Stromal cell of bone marrow (primary cell): Measurements from ENCODE around the gene CEMIP2.
"Not testable (repeated sequence)": the region's sequence is repeated elsewhere in the genome, so short reads cannot be mapped to it uniquely, and the experiment has no call there.

Source experiments
- DNase-seq: peaks from one replicate; pipeline ENCODE4 v3.0.0-alpha.2; 2012; ENCODE audit warnings: low read depth

CEMIP2 gene, protein sequence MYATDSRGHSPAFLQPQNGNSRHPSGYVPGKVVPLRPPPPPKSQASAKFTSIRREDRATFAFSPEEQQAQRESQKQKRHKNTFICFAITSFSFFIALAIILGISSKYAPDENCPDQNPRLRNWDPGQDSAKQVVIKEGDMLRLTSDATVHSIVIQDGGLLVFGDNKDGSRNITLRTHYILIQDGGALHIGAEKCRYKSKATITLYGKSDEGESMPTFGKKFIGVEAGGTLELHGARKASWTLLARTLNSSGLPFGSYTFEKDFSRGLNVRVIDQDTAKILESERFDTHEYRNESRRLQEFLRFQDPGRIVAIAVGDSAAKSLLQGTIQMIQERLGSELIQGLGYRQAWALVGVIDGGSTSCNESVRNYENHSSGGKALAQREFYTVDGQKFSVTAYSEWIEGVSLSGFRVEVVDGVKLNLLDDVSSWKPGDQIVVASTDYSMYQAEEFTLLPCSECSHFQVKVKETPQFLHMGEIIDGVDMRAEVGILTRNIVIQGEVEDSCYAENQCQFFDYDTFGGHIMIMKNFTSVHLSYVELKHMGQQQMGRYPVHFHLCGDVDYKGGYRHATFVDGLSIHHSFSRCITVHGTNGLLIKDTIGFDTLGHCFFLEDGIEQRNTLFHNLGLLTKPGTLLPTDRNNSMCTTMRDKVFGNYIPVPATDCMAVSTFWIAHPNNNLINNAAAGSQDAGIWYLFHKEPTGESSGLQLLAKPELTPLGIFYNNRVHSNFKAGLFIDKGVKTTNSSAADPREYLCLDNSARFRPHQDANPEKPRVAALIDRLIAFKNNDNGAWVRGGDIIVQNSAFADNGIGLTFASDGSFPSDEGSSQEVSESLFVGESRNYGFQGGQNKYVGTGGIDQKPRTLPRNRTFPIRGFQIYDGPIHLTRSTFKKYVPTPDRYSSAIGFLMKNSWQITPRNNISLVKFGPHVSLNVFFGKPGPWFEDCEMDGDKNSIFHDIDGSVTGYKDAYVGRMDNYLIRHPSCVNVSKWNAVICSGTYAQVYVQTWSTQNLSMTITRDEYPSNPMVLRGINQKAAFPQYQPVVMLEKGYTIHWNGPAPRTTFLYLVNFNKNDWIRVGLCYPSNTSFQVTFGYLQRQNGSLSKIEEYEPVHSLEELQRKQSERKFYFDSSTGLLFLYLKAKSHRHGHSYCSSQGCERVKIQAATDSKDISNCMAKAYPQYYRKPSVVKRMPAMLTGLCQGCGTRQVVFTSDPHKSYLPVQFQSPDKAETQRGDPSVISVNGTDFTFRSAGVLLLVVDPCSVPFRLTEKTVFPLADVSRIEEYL (N-terminal part only)

DNA sequence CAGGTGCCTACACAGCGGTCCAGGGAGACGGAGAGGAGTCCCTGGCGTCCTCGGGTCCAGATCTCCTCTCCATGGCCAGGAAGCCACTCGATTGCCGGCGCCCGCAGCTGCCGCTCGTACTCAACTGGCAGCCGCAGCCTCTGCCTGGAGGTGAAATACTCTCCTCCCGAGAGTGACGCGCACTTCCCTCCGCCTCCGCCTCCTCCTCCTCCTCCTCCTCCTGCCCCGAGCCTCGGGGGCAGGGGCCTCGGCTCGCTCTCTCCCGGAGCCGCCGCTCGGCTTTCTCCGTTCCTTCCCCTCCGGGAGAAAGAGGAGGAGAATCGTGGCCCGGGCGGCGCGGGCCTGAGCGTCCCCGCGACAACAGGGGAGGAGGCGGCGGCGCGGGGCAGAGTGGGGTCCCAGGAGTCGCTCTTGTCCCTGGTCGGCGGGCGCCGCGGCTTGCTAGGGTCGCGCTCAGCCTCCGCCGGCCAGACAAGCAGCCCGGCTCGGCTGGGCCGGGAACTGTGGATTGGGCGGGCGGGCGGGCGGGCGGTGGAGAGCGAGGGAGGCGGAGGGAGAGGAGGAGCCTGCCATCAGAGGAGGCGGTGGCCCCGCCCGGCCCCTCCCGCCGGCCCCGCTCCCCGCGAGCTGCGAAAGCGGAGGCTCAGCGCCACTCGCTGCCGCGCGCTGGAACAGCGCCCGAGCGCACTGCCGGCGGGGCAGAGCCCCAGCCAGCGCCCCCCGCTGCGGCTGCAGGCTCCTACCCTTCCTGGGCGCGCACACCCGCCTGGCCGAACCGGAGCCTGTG, at the start of gene CEMIP2:
Gene CEMIP2 (minus strand): TSS at position 126 of the 787 bp plus-strand sequence. CDS start 18,140 bp downstream, outside the sequence.
- DNase-seq: peak; percentile 80

DNA sequence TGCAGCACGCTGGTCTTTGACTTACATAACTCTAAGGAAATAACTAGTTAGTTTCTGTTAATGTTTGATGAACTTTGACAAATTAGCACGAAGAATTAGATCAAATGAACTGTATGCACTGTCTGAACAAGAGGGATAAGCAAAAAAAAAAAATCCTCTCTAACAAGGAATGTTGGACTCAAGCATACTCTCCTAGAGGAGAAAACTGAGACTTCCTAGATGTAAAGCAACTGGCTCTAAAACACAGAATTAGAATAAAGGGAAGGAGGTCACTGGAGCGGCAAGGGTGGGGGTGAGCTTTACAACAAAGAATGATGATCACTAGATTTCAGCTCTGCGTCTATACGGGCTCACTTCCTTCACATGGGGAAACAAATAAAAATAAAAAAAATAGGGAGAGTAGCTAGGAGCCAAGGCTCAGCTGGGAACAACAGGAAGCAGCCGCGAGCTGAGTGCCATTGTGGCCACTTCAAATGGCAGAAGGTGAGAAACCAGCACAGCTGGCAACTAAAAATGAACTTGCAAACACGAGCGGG, 48.7 kb upstream of the CEMIP2 start:
- DNase-seq: no peak

DNA sequence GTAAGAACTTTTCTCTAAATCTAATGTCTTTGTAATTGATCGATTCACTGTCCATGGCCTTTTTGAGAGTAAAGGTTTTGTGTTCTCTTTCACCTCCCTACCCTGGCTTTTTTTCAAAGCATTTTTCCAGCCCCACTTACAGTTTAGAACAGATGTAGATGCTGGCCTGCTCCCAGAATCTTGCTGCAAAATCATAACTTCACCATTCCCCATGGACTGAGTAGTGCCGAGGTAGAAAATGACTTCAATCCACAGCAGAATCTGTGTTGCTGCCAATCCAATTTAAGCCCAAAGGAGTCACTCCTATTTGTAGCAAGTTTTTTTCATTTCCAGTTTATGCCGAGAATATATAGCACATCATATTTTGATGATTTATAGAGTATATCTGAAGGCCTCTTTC, 46.5 kb upstream of the CEMIP2 start:
- no peak for DNase-seq

DNA sequence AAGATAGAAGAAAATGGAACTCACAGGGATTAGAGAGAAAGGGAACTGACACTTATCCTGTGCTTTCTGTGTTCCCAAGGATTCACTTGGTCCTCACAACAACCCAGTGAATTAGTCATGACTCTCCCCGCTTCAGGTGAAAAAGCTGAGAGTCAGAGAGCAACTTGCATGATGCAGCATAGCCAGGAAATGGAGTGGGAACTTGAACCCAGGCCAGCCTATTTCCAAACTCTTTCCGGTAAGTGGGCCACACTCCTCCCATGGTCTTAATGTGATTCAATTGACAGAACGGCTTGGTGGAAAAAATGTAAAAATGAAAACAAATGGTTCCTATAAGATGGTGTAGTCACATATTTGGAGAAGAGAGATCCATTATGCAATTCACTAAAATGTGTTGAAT, 45.9 kb upstream of the CEMIP2 start:
- DNase-seq: no peak

DNA sequence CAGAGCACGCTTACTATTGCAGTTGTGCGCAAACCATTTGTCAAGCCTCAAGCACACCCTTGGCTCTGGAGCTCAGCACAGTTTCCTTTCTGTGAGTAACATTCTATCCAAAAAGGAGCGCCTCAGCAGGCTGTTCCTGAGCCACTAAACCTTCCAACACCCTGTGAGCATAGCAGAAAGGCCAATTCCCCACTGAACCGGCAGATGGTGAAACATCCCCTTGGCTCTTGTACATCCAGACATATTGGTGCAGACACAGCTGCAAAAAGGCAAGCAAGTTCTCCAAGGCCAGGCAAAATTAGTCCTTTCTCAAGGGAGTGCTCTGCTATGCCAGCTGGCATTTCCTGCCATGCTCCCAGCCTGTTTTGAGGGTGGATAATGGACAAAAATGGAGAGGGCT, 44.1 kb upstream of the CEMIP2 start:
- DNase-seq: no peak

DNA sequence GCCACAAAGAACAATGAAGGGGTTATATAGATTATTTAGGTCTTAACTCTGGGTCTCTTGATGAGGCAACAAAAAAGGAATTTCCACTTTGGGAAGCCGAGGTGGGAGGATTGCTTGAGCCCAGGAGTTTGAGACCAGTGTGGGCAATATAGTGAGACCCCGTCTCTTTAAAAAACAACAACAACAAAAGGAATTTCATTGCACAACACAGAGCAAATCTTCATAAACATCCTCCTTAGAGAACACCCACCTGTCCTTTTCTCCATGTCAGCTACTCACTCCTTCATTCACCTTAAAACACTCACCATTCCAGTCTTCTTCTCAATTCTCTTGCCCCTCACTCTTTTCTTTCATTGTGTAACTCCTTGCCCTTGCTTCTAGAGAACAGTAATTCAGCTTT, 39.8 kb upstream of the CEMIP2 start:
- DNase-seq: no peak

DNA sequence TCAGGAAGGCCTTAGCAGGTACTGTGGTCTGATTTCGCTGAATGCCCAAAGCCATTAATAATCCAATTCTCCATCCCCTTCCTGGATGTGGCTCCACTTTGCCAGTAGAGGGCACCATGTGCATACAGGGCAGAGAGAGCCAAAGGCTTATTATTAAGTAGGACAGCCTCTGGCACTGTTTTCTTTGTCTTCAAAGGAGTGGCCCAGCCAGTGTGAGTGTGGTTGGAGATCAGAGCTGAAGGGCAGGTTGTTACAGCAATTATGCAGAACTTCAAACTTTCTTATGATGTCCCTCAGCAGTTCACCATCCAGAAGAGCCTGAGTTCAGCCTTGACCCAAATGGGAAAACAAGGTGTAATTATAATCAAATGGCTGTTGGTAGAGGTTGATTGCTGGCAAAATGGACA, 38.6 kb upstream of the CEMIP2 start:
- DNase-seq: peak; percentile 44

DNA sequence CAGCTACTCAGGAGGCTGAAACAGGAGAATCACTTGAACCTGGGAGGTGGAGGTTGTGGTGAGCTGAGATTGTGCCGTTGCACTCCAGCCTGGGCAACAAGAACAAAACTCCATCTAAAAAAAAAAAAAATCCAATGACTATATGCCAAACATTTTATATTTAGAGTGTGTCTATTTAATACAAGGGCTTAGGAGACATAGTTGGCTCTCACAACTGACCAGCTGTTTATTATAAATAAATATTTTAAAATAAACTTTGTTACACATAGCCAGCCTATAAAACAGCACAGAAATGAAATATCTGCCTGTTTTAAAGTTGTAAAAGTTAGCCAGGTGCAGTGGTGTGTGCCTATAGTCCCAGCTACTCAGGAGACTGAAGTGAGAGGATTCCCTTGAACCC, 36.8 kb upstream of the CEMIP2 start:
- DNase-seq: not testable (repeated sequence)

DNA sequence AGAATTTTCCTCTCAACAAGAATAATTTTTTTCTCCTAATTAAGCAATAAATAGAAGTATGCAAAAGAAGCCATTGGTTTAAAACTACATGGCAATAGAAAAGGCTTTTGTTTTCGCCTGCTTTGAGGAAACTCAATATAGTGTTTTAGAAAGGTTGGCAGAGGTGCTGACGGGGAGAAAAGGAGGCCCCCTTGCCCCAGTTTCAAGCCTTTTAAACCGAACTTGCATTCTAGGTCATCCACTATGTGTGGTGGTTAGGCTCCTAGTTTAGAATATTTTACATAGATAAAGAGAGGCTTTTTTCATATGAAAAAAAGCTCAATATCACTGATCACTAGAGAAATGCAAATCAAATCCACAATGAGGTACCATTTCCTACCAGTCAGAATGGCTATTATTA, 33.5 kb upstream of the CEMIP2 start:
- no peak for DNase-seq

DNA sequence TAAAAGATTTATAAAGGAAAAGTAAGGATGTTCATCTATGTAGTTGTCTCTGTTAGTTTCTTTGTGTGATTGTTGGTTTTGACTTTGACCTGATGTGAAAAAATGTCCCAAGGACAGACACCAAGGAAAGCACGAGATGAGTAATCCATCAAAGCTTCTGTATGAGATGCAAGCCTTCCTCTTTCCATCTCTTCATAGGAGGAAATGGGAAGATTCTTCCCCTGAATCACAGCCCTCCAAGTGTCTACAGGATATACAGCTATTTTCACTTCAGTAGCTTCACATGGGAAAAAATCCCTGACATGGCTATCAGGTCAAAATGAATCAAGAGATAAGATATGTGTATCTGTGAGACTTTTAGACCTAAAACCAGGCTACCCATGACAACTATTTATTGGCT, 29.0 kb upstream of the CEMIP2 start:
- DNase-seq: no peak

DNA sequence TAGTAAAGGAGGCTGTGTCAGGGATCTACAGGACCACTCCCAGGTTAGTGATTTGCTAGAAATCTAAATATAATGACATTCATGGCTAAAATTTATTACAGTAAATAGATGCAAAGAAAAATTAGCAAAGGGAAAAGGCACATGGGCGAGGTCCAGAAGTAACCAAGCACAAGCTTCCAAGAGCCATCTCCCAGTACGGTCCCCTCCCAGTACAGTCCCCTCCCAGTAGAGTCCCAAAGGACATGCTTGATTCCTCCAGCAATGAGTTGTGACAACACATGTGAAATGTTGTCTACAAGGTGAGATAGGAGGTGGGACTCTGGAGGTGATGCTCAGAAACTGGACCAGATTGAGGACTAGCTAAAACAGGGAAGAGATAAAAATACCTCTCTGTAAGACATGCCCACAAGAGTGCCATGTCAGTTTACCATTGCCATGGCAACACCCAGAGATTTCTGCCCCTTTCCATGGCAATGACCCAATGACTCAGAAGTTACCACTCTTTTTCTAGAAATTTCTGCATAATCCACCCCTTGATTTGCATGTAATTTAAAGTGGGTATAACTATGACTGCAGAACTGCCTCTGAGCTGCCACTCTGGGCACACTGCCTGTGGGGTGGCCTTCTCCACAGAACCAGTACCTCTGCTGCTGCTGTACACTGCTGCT, 27.9 kb upstream of the CEMIP2 start:
- no peak for DNase-seq

DNA sequence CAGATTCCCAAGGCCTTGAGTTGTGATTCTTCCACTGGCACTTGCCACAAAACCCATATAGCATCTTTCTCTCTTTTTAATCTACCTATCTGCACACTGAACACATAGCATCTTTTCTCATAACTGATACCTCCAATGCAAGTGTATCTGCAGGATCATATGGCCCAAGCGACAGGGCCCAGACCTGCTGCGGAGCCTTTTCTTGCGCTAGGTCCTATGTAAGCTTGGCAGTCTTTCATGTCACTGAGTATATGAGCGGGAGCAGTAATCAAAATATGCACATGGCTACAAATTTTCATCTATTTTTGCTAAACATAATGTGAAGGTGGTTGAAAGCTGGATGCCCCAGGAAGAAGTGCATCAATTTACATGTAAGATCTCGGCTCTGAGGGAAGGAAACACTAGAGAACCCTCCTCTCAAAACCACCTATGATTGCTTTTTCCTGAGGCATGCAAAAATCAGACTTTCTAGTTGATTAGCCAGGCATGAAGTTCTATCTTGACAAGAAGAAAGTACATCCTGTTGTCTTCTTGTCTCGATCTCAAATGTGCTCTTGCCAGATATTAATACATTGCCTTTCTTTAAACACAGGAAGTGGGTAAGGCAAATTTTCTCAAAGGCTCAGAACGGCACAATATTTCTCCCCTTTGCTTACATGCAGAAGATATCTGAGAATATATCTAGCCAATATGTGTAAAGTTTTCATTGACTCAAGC, 26.9 kb upstream of the CEMIP2 start:
- DNase-seq: no peak

DNA sequence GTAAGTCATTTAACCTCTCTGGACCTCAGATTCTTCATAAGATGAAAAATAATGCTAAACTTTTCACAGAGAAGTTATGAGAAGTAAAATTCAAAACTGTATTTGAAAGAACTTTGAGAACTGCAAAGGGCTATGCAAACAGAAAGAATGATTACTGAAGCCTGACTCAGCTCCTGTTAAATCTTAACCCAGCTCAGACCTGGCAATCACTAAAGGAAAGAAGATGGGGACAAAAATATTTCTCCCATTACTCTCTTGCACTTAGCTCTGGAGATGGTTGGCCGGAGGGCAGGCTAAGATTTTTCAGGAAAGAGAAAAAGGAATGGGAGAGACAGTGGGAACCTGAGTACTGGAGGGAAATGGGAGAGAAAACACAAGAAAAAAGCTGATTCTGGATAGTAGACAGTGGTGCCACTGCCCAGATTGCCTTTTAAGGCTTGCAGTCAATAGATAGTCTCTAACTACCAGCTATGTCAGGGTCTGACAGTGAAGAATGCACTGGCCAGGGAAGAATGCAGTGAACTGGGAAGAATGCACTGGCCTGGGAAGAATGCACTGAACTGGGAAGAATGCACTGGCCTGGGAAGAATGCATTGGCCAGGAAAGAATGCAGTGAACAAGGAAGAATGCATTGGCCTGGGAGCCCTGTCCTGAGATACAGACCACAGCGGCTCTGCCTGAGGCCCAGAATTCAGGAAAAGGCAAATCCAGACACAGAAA, 25.2 kb upstream of the CEMIP2 start:
- no peak for DNase-seq

DNA sequence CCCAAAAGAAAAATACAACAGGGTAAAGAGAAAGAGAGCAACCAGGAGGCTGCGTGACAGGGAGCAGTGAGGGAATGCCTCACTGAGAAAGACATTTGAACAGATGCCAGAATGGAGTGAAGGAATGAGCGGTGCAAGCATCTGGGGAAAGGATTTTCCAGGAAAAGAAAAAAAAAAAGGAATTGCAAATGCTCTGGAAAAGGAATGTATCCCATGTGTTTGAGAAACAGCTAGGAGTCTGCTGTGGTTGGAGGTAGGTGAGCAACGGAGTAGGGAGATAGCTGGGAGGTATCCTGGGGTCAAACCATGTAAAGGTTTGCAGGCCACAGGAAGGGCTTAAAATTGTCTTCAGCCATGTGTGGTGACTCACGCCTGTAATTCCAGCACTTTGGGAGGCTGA, 23.6 kb upstream of the CEMIP2 start:
- no peak for DNase-seq

DNA sequence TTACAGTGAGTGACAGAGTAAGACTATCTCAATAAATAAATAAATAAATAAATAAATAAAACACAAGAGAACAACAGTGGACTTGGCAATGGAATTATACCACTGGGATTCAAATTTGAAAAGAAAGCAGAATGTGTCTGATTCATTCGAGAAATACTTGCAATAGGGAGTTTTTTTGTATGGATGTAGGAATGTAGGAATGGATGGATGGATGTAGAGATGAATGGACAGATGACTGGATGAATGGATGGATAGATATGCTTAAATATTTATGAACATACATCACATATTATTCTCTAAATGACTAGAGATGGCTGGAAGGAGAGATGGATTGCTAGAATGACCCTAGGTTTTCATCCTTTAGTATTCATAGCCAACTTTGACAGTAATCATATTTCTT, 22.0 kb upstream of the CEMIP2 start:
- no peak for DNase-seq

DNA sequence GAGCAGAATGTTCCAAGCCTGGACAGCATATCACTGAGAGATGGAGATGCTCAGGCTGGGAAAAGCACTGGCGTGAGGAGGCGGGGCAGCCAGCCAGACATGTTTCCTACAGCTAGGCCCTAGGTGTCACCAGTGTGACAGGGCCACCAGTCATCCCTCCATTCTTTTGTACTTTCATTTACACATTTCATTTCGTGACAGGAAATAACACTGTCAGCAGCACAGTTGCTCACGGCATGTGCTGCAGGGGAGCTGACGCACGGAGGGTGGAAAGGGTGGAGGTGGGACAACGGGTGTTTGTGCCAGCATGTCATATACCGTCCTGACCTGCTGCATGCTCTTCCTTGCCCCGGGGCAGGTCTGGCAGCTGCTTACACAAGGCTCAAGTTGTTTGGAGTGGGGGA, 14.8 kb upstream of the CEMIP2 start:
- no peak for DNase-seq

DNA sequence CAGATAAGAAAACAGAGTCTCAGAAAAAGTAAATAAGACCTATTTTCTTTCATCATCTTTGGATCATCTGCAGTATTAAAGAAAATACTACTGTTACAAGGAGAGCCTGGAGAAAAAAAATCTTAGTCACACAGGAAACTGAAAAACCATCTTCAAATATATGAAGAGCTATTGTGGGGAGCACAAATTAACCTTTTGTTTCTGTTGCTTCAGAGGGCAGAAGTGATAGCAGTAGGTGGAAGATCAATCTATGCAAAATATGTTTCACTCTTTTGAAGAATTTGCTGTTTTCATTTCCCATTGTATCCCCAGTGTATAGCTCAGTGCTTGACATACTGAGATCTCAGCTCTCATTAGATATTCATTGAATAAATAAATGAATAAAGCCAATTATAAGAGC, 13.1 kb upstream of the CEMIP2 start:
- no peak for DNase-seq

DNA sequence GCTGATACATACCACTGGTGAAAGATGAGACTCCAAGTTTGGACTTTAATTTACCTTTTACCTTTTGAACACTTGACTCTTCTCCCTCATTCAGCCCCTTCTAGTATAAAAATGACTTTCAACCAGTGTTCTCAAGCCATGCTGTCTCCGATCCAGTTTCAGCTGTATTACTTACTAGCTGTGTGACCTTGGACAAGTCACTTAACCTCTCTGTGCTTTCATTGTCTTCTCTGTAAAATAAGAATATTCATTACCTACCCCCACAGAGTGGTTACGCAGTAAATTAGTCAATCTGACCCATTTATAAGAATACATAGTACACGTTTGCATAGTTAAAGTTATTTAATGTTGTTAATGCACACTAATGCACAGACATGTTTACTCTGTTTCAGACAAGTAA, 12.6 kb upstream of the CEMIP2 start:
- DNase-seq: no peak

DNA sequence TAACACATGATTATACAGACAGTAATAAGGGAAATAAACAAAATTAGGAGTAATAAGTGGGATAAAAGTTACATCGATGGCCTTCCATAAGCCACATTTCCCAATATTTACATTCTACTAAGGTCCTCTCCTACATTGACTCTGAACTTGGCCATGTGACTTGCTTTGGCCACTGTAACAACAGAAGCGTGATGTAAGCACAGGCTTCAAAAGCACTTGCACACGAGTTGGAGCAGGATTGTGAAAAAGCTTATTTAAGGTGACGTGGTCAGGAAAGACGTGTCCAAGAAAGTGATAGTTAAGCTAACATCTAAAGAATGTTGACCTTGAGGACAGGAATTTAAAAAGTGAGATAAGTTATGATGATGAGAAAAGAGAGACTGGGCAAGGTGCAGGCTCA, 9.8 kb upstream of the CEMIP2 start:
- no peak for DNase-seq
